GM23248 (cell line): ENCODE results near the gene RAB19.

Experiments used
- EZH2 ChIP-seq: fragments of 200-600 bp; sonication (generic); IDR thresholded peaks from 2 replicates; pipeline ENCODE4 v1.6.1; 2018; ENCODE audit warnings: antibody characterized with exemption, mild to moderate bottlenecking; ENCODE audit not compliant: insufficient read depth, poor library complexity, severe bottlenecking
- EZH2phosphoT487 ChIP-seq: fragments of 200-600 bp; sonication (generic); IDR thresholded peaks from 2 replicates; pipeline ENCODE4 v1.6.1; 2018; ENCODE audit warnings: antibody characterized with exemption, moderate library complexity, mild to moderate bottlenecking, low read depth; ENCODE audit not compliant: insufficient read depth

GRCh38 chr7:140435252-140435895 is 31.5 kb downstream of the RAB19 start:
- TF ChIP-seq EZH2 (no peak), EZH2phosphoT487 (no peak)
